Activated CD4-positive, alpha-beta T cell treated with anti-CD3 and anti-CD28 coated beads for 36 hours (primary cell): ENCODE measurements around the gene RNU6-1. TPM values are rescaled to one million over a fixed set of nuclear protein-coding genes. Genes with fewer than 3 reads are reported as not detected.

ENCODE experiments used
- ATAC-seq: fragments of 200-7000 bp; cut with Tn5 transposase; one replicate; pipeline ENCODE4 v1.10.0; 2021; ENCODE audit warnings: mild to moderate bottlenecking, moderate library complexity
- CTCF ChIA-PET: fragments of 350-600 bp; sonication (Branson Sonifier 250); formaldehyde crosslinking; loops from one replicate; lab custom pipeline; 2021; ENCODE audit warnings: antibody characterized with exemption; lab: Charles Lee
- POLR2A ChIA-PET: fragments of 350-600 bp; sonication (Branson Sonifier 250); formaldehyde crosslinking; loops from one replicate; lab custom pipeline; 2021; ENCODE audit warnings: antibody characterized with exemption, inconsistent platforms; lab: Charles Lee
- DNase-seq: peaks from one replicate; pipeline ENCODE4 v3.0.0-alpha.2; 2020
- H3K27ac Mint-ChIP-seq: one replicate; pipeline ENCODE4 v1.8.0; 2021; ENCODE audit warnings: mixed read lengths
- H3K27me3 Mint-ChIP-seq: one replicate; pipeline ENCODE4 v1.8.0; 2021; ENCODE audit warnings: mixed read lengths
- H3K36me3 Mint-ChIP-seq: one replicate; pipeline ENCODE4 v1.8.0; 2021; ENCODE audit warnings: low read depth, mixed read lengths
- H3K4me1 Mint-ChIP-seq: one replicate; pipeline ENCODE4 v1.8.0; 2021; ENCODE audit warnings: mixed read lengths
- H3K4me3 Mint-ChIP-seq: one replicate; pipeline ENCODE4 v1.8.0; 2021; ENCODE audit warnings: mild to moderate bottlenecking, moderate library complexity, mixed read lengths
- H3K9me3 Mint-ChIP-seq: one replicate; pipeline ENCODE4 v1.8.0; 2021; ENCODE audit warnings: low read depth, mixed read lengths
- intact Hi-C, 2 experiments: fragments of 100-400 bp; cut with DNase I in 1 of 2; cut with micrococcal nuclease in 1 of 2; formaldehyde crosslinking; loops; one replicate each; pipeline versions ENCODE4 v1.14.2 to v1.15.1; 2022 to 2024; cut with DNase I, micrococcal nuclease
- total RNA-seq, 2 experiments: library from RNA; stranded (reverse); gene quantifications; one replicate each; pipeline ENCODE4 v1.2.3, GENCODE V29; 2021

The RNU6-1 gene
- total RNA-seq, 2 experiments from 2014 or later: not detected

DNA sequence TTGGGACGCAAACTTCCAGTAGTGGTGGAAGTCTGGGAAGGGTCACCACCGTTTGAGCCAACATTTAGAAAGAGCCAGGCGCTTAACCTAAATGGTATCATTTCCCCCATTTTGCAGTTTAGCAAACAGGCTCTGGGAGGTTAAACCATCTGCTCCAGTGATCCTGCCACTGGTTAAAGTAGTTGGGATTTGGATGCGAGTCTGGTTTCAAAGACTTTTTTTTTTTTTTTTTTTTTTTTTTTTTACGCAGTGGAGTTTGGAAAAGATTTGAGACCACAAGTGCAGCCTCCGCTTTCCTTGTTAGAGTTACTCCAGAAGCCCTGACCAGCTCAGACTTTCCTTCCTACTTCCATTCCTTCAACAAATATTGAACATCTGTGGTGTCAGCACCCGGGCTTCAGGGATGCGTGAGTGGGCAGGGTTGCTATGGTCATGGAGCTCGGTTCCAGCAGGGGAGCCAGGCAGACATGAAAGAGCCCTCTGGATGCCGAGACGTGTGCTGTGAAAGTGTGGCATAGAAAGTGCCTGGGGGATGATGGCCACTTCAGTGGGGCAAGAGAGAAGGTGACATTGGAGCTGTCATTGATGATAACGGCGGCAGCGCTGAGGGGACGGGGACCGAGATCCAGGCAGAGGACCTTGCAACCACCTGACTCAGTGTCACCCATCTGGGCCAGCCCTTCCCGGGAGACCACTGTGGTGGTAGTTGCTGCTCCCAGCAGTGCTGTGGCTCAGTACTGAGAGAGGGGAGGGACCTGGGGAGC is 1.1 kb upstream of the RNU6-1 start:
- peaks cover 8% of the 10 kb centered on the region for H3K27me3 Mint-ChIP-seq
- H3K36me3 Mint-ChIP-seq: peaks cover 3% of the 10 kb centered on the region
- ATAC-seq: no peak
- CTCF ChIA-PET: interaction anchor here (0.6 to 1.6 kb wide), 6 partner anchors 9 to 319 kb away, joined by 3 to 5 read pairs (median 3); no protein-coding TSS in a partner anchor
- peak overlapping the region; percentile 97 for H3K27ac Mint-ChIP-seq
- peaks cover 19% of the 10 kb centered on the region for H3K4me1 Mint-ChIP-seq
- POLR2A ChIA-PET: interaction anchor here (0.6 to 1.2 kb wide), 2 partner anchors 587 to 1439 kb away, joined by 3 to 8 read pairs; no protein-coding TSS in a partner anchor
- intact Hi-C loops: loop anchor here (1.0 to 2.0 kb wide), 8 partner anchors 78 to 600 kb away; partner anchors contain the start of genes C15orf61 (in 2 of the 2), CLN6 (in 1 of the 2), FEM1B (in 1 of the 2) and MAP2K5 (in 1 of the 2)
- peak overlapping the region; percentile 82 for H3K4me3 Mint-ChIP-seq
- H3K9me3 Mint-ChIP-seq: no peaks in the 10 kb centered on the region
- DNase-seq: peak; percentile 51

DNA sequence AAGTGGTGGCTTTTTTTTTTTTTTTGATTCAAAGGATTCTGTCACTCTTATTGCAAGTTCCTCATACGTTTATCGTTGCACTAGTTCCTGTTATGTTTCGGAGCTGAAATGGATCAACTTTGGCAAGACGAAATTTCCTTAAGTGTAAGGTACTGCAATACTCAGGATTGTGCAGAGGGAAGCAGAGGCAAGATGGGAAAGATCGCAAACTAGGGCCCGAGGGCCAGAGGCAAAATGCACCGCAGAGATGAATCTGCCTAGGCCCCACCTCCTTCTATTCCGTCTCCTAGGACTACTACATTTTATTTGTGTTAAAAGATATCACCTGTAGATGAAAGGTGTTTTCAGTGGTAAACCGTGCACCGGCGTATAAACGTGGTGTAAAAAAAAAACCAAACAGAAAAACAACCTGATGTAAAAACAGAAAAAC is 331 bp downstream of the RNU6-1 start:
- Mint-ChIP-seq H3K4me1 (peaks cover 25% of the 10 kb centered on the region), H3K27me3 (peaks cover 13% of the 10 kb centered on the region), H3K4me3 (peak overlapping the region; percentile 82), H3K27ac (peak overlapping the region; percentile 97), H3K36me3 (peaks cover 3% of the 10 kb centered on the region), H3K9me3 (no peaks in the 10 kb centered on the region)
- CTCF ChIA-PET: interaction anchor here (0.8 kb wide), 1 partner anchor 78 kb away, joined by 3 read pairs; no protein-coding TSS in a partner anchor
- POLR2A ChIA-PET: no interaction called here
- ATAC-seq: peak; percentile 42
- intact Hi-C loops: loop anchor here (5.0 to 10.0 kb wide), 5 partner anchors 532 to 1137 kb away; partner anchors contain the start of gene SMAD6 (in 1 of the 2)
- peak; percentile 55 for DNase-seq

DNA sequence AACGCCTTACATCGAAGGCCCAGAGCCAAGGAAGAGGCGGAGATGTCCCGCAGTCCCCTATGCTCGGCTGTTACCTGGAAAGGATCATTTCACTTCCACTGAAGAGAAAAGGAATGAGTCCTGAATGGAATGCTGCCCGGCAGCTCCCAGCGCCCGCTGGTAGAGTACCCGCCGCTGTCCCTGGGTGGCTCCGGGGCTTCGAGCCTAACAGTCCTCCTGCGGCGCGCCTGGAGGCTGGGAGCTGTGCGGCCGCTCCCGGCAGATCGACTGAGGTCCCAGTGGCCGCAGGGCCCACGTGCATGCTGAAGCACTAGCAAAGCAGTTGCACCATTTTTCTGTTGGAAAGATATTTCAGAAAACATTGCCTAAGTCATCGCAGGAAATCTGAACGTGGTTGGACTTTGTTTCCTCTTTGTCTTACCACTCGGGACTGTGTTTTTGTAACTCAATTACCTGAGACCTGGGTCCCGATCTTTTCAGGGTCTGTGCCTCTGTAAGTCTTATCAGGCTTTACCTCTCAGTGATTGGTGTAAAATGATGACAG is 984 bp downstream of the RNU6-1 start:
- Mint-ChIP-seq H3K4me3 (peak overlapping the region; percentile 82), H3K27ac (no peak overlapping the region), H3K36me3 (peaks cover 3% of the 10 kb centered on the region), H3K27me3 (peaks cover 18% of the 10 kb centered on the region), H3K9me3 (no peaks in the 10 kb centered on the region), H3K4me1 (peaks cover 29% of the 10 kb centered on the region)
- peak; percentile 28 for DNase-seq
- CTCF ChIA-PET: interaction anchor here (0.8 to 4.1 kb wide), 2 partner anchors 77 to 381 kb away, joined by 3 to 37 read pairs; no protein-coding TSS in a partner anchor
- POLR2A ChIA-PET: interaction anchor here (0.6 kb wide), 1 partner anchor 137 kb away, joined by 3 read pairs; no protein-coding TSS in a partner anchor
- ATAC-seq: no peak
- intact Hi-C loops: loop anchor here (5.0 to 10.0 kb wide), 5 partner anchors 532 to 1137 kb away; partner anchors contain the start of gene SMAD6 (in 1 of the 2)

DNA sequence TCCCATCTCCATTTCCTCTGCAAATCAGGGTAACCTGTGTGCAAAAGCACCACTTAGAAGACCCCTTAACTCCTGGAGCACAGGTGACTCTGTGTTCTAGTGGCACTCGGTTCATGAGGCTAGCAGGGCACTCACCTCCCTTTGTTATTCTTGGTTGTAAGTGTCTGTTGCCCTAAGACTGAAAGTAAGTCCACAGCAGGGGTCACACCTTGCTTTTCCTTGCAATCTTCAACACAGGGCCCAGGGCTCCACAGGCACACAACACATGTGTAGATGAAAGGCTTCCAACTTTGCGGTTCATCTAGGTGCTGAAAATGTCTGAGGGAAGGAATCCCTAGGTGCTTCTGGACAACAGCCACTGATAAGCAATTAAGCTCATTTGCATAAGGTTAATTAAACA is 2.9 kb downstream of the RNU6-1 start:
- Mint-ChIP-seq H3K27me3 (peaks cover 32% of the 10 kb centered on the region), H3K4me1 (peaks cover 40% of the 10 kb centered on the region)
- CTCF ChIA-PET: interaction anchor here (1.2 to 4.1 kb wide), 4 partner anchors 13 to 380 kb away, joined by 3 to 37 read pairs (median 4); no protein-coding TSS in a partner anchor

DNA sequence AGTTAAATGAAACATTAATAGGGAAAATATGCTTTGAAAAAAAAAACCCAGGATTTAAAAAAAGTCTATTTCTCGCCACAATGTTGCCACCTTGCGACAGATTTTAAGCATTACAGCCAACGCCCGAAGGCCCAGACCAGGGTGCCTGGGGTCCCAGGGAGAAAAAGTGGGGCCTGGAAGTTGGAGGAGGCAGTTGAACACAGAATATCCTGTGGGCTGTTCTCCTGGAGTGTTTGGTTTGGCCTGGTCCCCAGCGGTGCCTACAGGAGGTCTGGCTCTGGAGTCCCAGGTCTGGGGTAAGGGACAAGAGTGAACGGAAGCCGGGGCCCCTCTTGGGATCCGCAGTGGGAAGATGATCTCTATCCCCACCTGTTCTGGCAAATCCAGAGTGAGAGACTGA is 3.4 kb downstream of the RNU6-1 start:
- Mint-ChIP-seq H3K27me3 (peaks cover 35% of the 10 kb centered on the region), H3K9me3 (no peaks in the 10 kb centered on the region), H3K36me3 (peaks cover 3% of the 10 kb centered on the region), H3K27ac (no peak overlapping the region), H3K4me1 (peaks cover 39% of the 10 kb centered on the region), H3K4me3 (peak overlapping the region; percentile 55)
- ChIA-PET POLR2A (no interaction called here), CTCF (interaction anchor here (0.6 to 4.1 kb wide), 12 partner anchors 12 to 536 kb away, joined by 3 to 37 read pairs (median 4); no protein-coding TSS in a partner anchor)
- intact Hi-C loops: loop anchor here (1.0 to 10.0 kb wide), 9 partner anchors 53 to 1134 kb away; partner anchors contain the start of genes C15orf61 (in 1 of the 2) and SMAD6 (in 1 of the 2)
- DNase-seq: peak; percentile 66
- no peak for ATAC-seq

More for the DNA sequence above, 2.9 kb downstream of the RNU6-1 start:
- POLR2A ChIA-PET: no interaction called here
- intact Hi-C loops: loop anchor here (1.0 to 10.0 kb wide), 9 partner anchors 54 to 1135 kb away; partner anchors contain the start of genes C15orf61 (in 1 of the 2) and SMAD6 (in 1 of the 2)
- DNase-seq (no peak), ATAC-seq (no peak)
- H3K27ac Mint-ChIP-seq: no peak overlapping the region
- no peaks in the 10 kb centered on the region for H3K9me3 Mint-ChIP-seq
- no peak overlapping the region for H3K4me3 Mint-ChIP-seq
- peaks cover 3% of the 10 kb centered on the region for H3K36me3 Mint-ChIP-seq

DNA sequence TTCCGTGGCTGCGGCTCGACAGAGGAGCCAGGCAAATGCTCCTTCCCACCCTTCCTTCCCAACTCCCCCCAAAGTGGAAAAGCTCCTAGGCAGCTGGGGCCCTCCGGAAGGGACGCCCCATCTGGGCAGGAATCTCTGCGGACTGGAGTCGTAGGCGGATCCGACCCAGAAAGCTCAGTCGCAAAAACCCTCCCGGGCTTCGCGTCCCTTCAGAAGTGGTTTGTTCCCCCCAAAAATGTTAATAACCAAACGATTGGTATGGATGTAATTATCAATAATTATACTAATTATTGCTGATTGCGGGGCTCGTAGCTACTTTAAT is 3.8 kb downstream of the RNU6-1 start:
- DNase-seq (peak; percentile 12), ATAC-seq (no peak)
- Mint-ChIP-seq H3K9me3 (no peaks in the 10 kb centered on the region), H3K36me3 (peaks cover 3% of the 10 kb centered on the region), H3K27me3 (peaks cover 39% of the 10 kb centered on the region), H3K4me3 (peak overlapping the region; percentile 55), H3K27ac (no peak overlapping the region), H3K4me1 (peaks cover 35% of the 10 kb centered on the region)
- CTCF ChIA-PET: interaction anchor here (0.6 to 4.1 kb wide), 16 partner anchors 12 to 901 kb away, joined by 3 to 37 read pairs (median 4); no protein-coding TSS in a partner anchor
- POLR2A ChIA-PET: no interaction called here
- intact Hi-C loops: loop anchor here (1.0 to 10.0 kb wide), 9 partner anchors 53 to 1134 kb away; partner anchors contain the start of genes C15orf61 (in 1 of the 2) and SMAD6 (in 1 of the 2)

DNA sequence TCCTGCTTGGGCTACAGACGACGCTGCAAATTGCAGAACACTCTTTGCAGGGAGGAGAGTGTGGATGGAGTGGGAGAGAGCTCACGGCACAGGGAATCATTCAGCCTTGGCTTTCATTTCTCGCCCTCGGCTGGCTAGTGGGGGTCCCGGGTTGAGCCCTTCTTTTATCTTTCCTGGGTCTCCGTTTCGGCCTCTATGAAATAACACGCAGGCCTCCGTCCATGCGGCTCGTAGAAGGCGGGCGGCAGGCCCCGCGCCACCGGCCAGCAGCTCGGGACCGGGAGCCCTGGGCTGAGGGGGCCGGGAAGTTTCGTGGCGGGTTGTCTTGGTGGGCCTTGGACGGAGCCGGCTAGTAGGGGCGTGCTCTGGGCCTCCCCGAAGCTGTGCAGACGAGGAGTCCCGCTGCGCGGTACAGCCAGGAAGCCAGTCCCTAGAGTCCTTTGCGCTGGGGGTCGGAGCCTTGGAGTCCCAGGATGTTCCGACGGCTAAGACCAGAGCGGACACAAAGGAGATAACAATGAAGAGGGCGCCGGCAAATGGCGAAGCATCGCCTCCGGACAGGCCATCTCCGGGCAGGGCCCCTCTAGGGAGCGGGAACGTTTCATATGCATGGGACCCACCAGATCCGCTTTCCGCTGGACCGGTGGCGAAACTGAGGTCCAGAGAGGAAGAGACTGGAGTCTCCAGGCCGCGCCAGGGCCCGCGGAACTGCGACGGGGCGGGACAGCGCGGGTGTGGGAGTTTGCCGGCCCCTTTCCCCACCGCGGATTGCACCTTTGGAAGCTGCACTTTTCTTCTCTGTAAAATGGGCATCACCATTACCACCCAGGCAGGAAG is 4.3 kb downstream of the RNU6-1 start:
- intact Hi-C loops: loop anchor here (1.0 to 10.0 kb wide), 9 partner anchors 52 to 1133 kb away; partner anchors contain the start of genes C15orf61 (in 1 of the 2) and SMAD6 (in 1 of the 2)
- DNase-seq (peak; percentile 23), ATAC-seq (no peak)
- peaks cover 33% of the 10 kb centered on the region for H3K4me1 Mint-ChIP-seq
- H3K4me3 Mint-ChIP-seq: peak overlapping the region; percentile 55
- ChIA-PET POLR2A (no interaction called here), CTCF (interaction anchor here (0.6 to 4.1 kb wide), 16 partner anchors 11 to 901 kb away, joined by 3 to 37 read pairs (median 3); no protein-coding TSS in a partner anchor)
- H3K9me3 Mint-ChIP-seq: no peaks in the 10 kb centered on the region
- H3K27ac Mint-ChIP-seq: no peak overlapping the region
- H3K36me3 Mint-ChIP-seq: peaks cover 3% of the 10 kb centered on the region
- H3K27me3 Mint-ChIP-seq: peaks cover 45% of the 10 kb centered on the region

DNA sequence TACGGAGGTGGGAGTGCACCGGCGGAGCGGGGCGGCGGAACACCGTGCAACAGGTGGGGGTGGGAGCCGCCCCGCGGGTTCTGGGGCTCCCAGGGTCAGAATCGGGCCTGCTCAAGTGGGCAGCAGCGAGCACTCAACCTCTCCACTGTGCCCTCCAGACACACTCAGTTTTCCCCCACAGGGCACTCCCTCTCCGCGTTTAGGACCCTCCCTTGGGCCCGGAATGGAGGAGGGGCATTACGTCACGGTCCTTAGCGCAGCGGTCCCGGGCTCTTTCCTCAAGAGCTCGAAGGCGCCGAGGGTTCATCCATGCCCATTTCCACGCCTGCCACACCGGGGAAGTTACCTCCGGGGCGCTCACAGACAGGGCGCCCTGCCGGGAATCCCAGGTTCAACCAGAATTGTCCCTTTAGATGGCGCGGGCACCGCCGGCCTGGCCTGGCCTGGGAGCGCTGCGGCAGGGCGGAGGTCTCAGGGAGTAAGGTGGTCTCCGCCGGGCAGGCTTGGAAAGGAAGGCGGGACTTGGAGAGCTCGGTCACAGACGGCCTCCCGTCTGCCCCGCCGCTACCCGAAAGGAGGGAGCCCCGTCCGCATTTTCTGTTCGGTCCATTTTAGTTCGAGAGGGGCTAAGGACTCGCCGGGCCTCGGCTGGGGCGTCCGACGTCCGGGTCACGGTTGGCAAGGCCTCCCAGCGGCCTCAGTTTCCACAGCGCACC is 5.1 kb downstream of the RNU6-1 start:
- peaks cover 50% of the 10 kb centered on the region for H3K27me3 Mint-ChIP-seq
- peaks cover under 1% of the 10 kb centered on the region for H3K36me3 Mint-ChIP-seq
- no peaks in the 10 kb centered on the region for H3K9me3 Mint-ChIP-seq
- H3K27ac Mint-ChIP-seq: no peak overlapping the region
- peak; percentile 32 for DNase-seq
- H3K4me1 Mint-ChIP-seq: peaks cover 35% of the 10 kb centered on the region
- ChIA-PET CTCF (interaction anchor here (0.7 to 4.1 kb wide), 7 partner anchors 56 to 889 kb away, joined by 3 to 37 read pairs (median 5); no protein-coding TSS in a partner anchor), POLR2A (no interaction called here)
- ATAC-seq: no peak
- intact Hi-C loops: loop anchor here (1.0 to 10.0 kb wide), 8 partner anchors 72 to 1132 kb away; partner anchors contain the start of gene SMAD6 (in 1 of the 2)
- peak overlapping the region; percentile 55 for H3K4me3 Mint-ChIP-seq

DNA sequence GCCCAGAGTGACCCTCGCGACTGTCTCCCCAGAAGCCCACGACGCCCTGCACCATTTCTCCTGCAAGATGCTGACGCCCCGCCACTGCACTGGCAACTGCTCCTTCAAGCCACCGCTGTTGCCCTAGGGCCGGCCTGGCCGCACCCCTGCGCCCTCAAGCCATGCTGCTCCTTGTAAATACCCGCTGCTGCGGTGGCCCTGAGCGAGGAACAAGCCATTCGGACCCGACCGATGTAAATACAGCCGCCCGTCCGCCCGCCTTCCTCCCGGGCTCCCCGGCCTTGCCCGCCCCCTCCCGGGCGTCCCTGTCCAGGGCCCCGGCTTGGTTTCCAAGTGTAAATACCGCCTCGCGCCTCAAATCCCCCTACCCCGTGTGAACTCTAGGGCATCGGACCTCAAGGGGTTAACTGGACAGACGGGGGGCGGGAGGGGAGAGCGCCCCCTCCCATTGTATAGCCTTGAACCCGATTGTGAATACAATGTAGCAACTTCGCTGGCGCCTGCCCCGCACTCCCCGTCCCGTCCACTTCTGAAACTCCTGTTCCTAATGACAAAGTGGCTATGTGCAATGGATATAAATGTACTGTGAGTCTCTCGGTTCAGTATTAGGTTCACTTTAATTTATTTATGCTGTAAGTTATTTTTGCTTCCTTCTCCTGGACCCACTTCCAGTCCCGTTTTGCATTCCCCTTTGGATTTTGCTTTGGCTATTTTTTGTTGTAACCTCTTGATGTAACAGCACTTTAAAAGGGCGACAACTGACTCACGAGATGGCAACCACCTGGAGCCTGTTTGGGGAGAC is 5.9 kb downstream of the RNU6-1 start:
- intact Hi-C loops: loop anchor here (1.0 to 10.0 kb wide), 5 partner anchors 72 to 929 kb away; no protein-coding TSS in a partner anchor
- H3K4me1 Mint-ChIP-seq: peaks cover 36% of the 10 kb centered on the region
- no peaks in the 10 kb centered on the region for H3K36me3 Mint-ChIP-seq
- DNase-seq: peak; percentile 70
- ChIA-PET POLR2A (no interaction called here), CTCF (no interaction called here)
- peaks cover 56% of the 10 kb centered on the region for H3K27me3 Mint-ChIP-seq
- H3K9me3 Mint-ChIP-seq: no peaks in the 10 kb centered on the region
- peak; percentile 57 for ATAC-seq
- peak overlapping the region; percentile 55 for H3K4me3 Mint-ChIP-seq
- H3K27ac Mint-ChIP-seq: no peak overlapping the region
